GM12878 (cell line): ENCODE measurements around the gene JKAMP. TPM values are rescaled to one million over a fixed set of nuclear protein-coding genes. Genes with fewer than 3 reads are reported as not detected.

Experiments
- ATAC-seq: fragments of 200-7000 bp; cut with Tn5 transposase; 3 replicates; pipeline ENCODE4 v1.9.1; 2020; ENCODE audit warnings: mild to moderate bottlenecking, moderate library complexity
- BruUV-seq: library from RNA; stranded (reverse); fragments of 400-500 nt; replicated peaks from 2 replicates; lab custom pipeline; 2021; lab: Mats Ljungman, UMichigan
- CTCF ChIA-PET: fragments of 300-600 bp; sonication (Branson Sonifier 250); formaldehyde crosslinking; extraction: SDS; loops from one replicate; lab custom pipeline; 2021; ENCODE audit warnings: inconsistent platforms; lab: Yijun Ruan, JAX
- POLR2A ChIA-PET: fragments of 350-600 bp; formaldehyde crosslinking; extraction: SDS; loops from one replicate; lab custom pipeline; 2021; ENCODE audit warnings: inconsistent platforms; lab: Charles Lee
- RAD21 ChIA-PET: fragments of 300-600 bp; sonication (Branson Sonifier 250); formaldehyde crosslinking; loops from one replicate; lab custom pipeline; 2023; ENCODE audit warnings: antibody characterized with exemption; ENCODE audit not compliant: unreplicated experiment; lab: Charles Lee
- SMC1A ChIA-PET: fragments of 300-600 bp; sonication (Branson Sonifier 250); formaldehyde crosslinking; loops from one replicate; lab custom pipeline; 2023; ENCODE audit not compliant: unreplicated experiment, uncharacterized antibody; lab: Charles Lee
- DNase-seq: peaks from one replicate; pipeline ENCODE4 v3.0.0-alpha.2; 2011; ENCODE audit warnings: low read depth, low spot score
- FAIRE-seq: peaks from 3 replicates; lab custom pipeline; 2011; peaks lifted over from hg19 to GRCh38; lab: Jason Lieb, UNC
- H2AFZ ChIP-seq: 2 replicates; pipeline ENCODE4 v1.6.0; 2011; ENCODE audit warnings: low read depth, low read length, control low read depth; ENCODE audit not compliant: control insufficient read depth
- H3K27ac ChIP-seq: 2 replicates; pipeline ENCODE4 v1.5.1; 2011; ENCODE audit warnings: control low read depth; ENCODE audit not compliant: control insufficient read depth, insufficient read depth
- H3K27me3 ChIP-seq, 2 experiments: replicated peaks in 1 of 2; 2 replicates each; pipeline versions ENCODE4 v1.6.0 to v1.6.1; 2011; ENCODE audit warnings: low read length in 1 of 2; ENCODE audit not compliant: control insufficient read depth in 2 of 2, insufficient read depth in 2 of 2
- H3K36me3 ChIP-seq, 2 experiments: 2 replicates each; pipeline ENCODE4 v1.5.1; 2011; ENCODE audit warnings: low read length in 1 of 2; ENCODE audit not compliant: control insufficient read depth in 2 of 2, insufficient read depth in 2 of 2
- H3K4me1 ChIP-seq: 2 replicates; pipeline ENCODE4 v1.6.1; 2011; ENCODE audit warnings: mild to moderate bottlenecking, low read length, moderate library complexity, mixed read lengths; ENCODE audit not compliant: control insufficient read depth, insufficient read depth
- H3K4me2 ChIP-seq: 2 replicates; pipeline ENCODE4 v1.6.0; 2011; ENCODE audit warnings: control low read depth; ENCODE audit not compliant: control insufficient read depth, insufficient read depth
- H3K4me3 ChIP-seq: fragments of 200-600 bp; sonication (generic); 2 replicates; pipeline ENCODE4 v1.5.1; 2016
- H3K79me2 ChIP-seq: 2 replicates; pipeline ENCODE4 v1.6.0; 2011; ENCODE audit warnings: low read length; ENCODE audit not compliant: control insufficient read depth, insufficient read depth
- H3K9ac ChIP-seq: 2 replicates; pipeline ENCODE4 v1.8.0; 2011; ENCODE audit warnings: low read length, control low read depth, mixed read lengths; ENCODE audit not compliant: control insufficient read depth, insufficient read depth
- H3K9me3 ChIP-seq: replicated peaks from 3 replicates; pipeline ENCODE4 v1.5.1; 2011; ENCODE audit warnings: mild to moderate bottlenecking, low read length; ENCODE audit not compliant: control insufficient read depth, insufficient read depth
- H4K20me1 ChIP-seq: 2 replicates; pipeline ENCODE4 v1.6.0; 2011; ENCODE audit not compliant: control insufficient read depth, insufficient read depth
- DPF2 ChIP-seq: fragments of 450-650 bp; IDR thresholded peaks from 2 replicates; pipeline ENCODE4 v1.6.1; 2017; ENCODE audit warnings: mild to moderate bottlenecking
- EGR1 ChIP-seq, 2 experiments: IDR thresholded peaks; 1 replicate in 1 of 2; 2 replicates in 1 of 2; pipeline ENCODE4 v1.6.1; 2011 to 2012; ENCODE audit warnings: low read depth in 2 of 2, low read length in 2 of 2, borderline replicate concordance in 1 of 2, mild to moderate bottlenecking in 1 of 2, moderate library complexity in 1 of 2
- FOXM1 ChIP-seq: IDR thresholded peaks from 2 replicates; pipeline ENCODE4 v1.6.1; 2012; ENCODE audit warnings: low read depth, mild to moderate bottlenecking, inconsistent platforms, low read length, moderate library complexity
- GATAD2B ChIP-seq: fragments of 450-650 bp; conservative IDR thresholded peaks from 2 replicates; pipeline ENCODE4 v1.6.1; 2017; ENCODE audit warnings: low read depth, mild to moderate bottlenecking, moderate library complexity
- IRF4 ChIP-seq: IDR thresholded peaks from 2 replicates; pipeline ENCODE4 v1.6.1; 2011; ENCODE audit warnings: low read depth, low read length
- NFYB ChIP-seq: IDR thresholded peaks from 2 replicates; pipeline ENCODE4 v1.6.1; 2011; ENCODE audit warnings: low read depth, mild to moderate bottlenecking, low read length, improper control_type of control experiment, moderate library complexity; ENCODE audit not compliant: insufficient read depth
- POLR2AphosphoS2 ChIP-seq: IDR thresholded peaks from 2 replicates; pipeline ENCODE4 v1.6.1; 2011; ENCODE audit warnings: low read depth, mild to moderate bottlenecking, low read length, improper control_type of control experiment, moderate library complexity
- WGBS: methylation state at CpG from one replicate; pipeline ENCODE4 v1.1.6; 2016; ENCODE audit warnings: low lambda C conversion rate; ENCODE audit not compliant: insufficient replicate concordance, insufficient coverage; ENCODE audit errors: missing lambda C conversion rate; 5-methylcytosine and 5-hydroxymethylcytosine counted together
- in situ Hi-C: fragments of 300-500 bp; cut with MboI; formaldehyde crosslinking; loops from 9 replicates; pipeline ENCODE4 v1.14.3; 2018; ENCODE audit warnings: mixed read lengths
- intact Hi-C: fragments of 100-400 bp; cut with micrococcal nuclease; formaldehyde crosslinking; loops from one replicate; pipeline ENCODE4 v1.14.2; 2022; ENCODE audit not compliant: unreplicated experiment
- polyA plus RNA-seq, 11 experiments: library from polyadenylated mRNA; depleted of rRNA in 4 of 11; unstranded in 6 of 11; stranded (reverse) in 5 of 11; fragments of >200 nt; fragmentation: Nextera tagmentation in 4 of 11; fragmentation: Illumina TruSeq in 1 of 11; extraction: Ambion mirVana in 4 of 11; extraction: Trizol in 1 of 11; gene quantifications; 1 replicate in 1 of 11; 2 replicates in 10 of 11; pipeline versions ENCODE4 v1.2.1 to v1.2.3, GENCODE V29; 2011 to 2016; ENCODE audit warnings: inconsistent platforms in 2 of 11, missing spikeins in 2 of 11, low read depth in 1 of 11
- total RNA-seq, 4 experiments: library from RNA; depleted of rRNA in 3 of 4; stranded (reverse); fragments of >200 nt in 3 of 4; fragmentation: Illumina TruSeq in 1 of 4; extraction: Trizol in 1 of 4; gene quantifications; 2 replicates each; pipeline versions ENCODE4 v1.2.1 to v1.2.3, GENCODE V29; 2013 to 2021
- TF ChIP-seq, protein P1 (sequence below): fragments of 450-650 bp; IDR thresholded peaks from 2 replicates; pipeline ENCODE4 v1.6.1; 2017; ENCODE audit warnings: low read depth, mild to moderate bottlenecking, moderate library complexity
- TF ChIP-seq, protein P2 (sequence below): fragments of 450-650 bp; IDR thresholded peaks from 2 replicates; pipeline ENCODE4 v1.6.1; 2018; ENCODE audit warnings: mild to moderate bottlenecking, low read depth, moderate library complexity; ENCODE audit not compliant: partially characterized antibody
- TF ChIP-seq, protein P3 (sequence below): fragments of 450-650 bp; IDR thresholded peaks from 2 replicates; pipeline ENCODE4 v1.6.1; 2017; ENCODE audit warnings: mild to moderate bottlenecking

The JKAMP gene
- total and polyA plus RNA-seq, 10 of the 15 experiments (the other 5 are each of a cell fraction or from before 2014, with no cell fraction given): 18.2 to 129 (median 46.6) TPM

DNA sequence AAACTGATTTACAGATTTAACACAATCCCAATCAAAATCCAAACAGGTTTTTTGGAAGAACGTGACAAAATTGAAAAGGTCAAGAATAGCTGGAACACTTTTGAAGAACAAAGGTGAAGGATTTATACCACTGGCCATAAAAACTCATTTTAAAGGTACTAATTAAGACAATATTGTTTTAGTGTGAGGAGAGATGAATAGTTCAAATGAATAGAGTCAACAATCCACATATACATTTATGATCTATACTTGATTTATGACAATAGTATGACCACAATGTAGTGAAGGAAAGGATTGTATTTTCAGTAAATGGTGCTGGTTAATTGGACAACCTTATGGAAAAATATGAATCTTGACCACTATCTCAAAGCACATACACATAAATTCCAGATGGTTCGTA lies 63.0 kb downstream of the JKAMP start:
- no peaks in the 10 kb centered on the region for H3K27me3 ChIP-seq
- DNase-seq (no peak), ATAC-seq (no peak), FAIRE-seq (no peak)
- H3K79me2 ChIP-seq: no peaks in the 10 kb centered on the region
- intact Hi-C loops: no loop called here
- H3K4me3 ChIP-seq: no peak overlapping the region
- in situ Hi-C loops: no loop called here
- no peaks in the 10 kb centered on the region for H4K20me1 ChIP-seq
- H3K9me3 ChIP-seq: no peaks in the 10 kb centered on the region
- no peak for TF ChIP-seq IRF4
- no peak for TF ChIP-seq POLR2AphosphoS2
- TF ChIP-seq DPF2: no peak
- TF ChIP-seq EGR1 (IDR thresholded peaks at IDR 0.05; ENCODE audit: borderline replicate concordance in 1 of 2, low read depth in 2 of 2, low read length in 2 of 2): no peak
- TF ChIP-seq, protein P1, sequence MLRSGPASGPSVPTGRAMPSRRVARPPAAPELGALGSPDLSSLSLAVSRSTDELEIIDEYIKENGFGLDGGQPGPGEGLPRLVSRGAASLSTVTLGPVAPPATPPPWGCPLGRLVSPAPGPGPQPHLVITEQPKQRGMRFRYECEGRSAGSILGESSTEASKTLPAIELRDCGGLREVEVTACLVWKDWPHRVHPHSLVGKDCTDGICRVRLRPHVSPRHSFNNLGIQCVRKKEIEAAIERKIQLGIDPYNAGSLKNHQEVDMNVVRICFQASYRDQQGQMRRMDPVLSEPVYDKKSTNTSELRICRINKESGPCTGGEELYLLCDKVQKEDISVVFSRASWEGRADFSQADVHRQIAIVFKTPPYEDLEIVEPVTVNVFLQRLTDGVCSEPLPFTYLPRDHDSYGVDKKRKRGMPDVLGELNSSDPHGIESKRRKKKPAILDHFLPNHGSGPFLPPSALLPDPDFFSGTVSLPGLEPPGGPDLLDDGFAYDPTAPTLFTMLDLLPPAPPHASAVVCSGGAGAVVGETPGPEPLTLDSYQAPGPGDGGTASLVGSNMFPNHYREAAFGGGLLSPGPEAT: no peak
- TF ChIP-seq, protein P2, sequence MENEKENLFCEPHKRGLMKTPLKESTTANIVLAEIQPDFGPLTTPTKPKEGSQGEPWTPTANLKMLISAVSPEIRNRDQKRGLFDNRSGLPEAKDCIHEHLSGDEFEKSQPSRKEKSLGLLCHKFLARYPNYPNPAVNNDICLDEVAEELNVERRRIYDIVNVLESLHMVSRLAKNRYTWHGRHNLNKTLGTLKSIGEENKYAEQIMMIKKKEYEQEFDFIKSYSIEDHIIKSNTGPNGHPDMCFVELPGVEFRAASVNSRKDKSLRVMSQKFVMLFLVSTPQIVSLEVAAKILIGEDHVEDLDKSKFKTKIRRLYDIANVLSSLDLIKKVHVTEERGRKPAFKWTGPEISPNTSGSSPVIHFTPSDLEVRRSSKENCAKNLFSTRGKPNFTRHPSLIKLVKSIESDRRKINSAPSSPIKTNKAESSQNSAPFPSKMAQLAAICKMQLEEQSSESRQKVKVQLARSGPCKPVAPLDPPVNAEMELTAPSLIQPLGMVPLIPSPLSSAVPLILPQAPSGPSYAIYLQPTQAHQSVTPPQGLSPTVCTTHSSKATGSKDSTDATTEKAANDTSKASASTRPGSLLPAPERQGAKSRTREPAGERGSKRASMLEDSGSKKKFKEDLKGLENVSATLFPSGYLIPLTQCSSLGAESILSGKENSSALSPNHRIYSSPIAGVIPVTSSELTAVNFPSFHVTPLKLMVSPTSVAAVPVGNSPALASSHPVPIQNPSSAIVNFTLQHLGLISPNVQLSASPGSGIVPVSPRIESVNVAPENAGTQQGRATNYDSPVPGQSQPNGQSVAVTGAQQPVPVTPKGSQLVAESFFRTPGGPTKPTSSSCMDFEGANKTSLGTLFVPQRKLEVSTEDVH: no peak
- TF ChIP-seq, protein P3, sequence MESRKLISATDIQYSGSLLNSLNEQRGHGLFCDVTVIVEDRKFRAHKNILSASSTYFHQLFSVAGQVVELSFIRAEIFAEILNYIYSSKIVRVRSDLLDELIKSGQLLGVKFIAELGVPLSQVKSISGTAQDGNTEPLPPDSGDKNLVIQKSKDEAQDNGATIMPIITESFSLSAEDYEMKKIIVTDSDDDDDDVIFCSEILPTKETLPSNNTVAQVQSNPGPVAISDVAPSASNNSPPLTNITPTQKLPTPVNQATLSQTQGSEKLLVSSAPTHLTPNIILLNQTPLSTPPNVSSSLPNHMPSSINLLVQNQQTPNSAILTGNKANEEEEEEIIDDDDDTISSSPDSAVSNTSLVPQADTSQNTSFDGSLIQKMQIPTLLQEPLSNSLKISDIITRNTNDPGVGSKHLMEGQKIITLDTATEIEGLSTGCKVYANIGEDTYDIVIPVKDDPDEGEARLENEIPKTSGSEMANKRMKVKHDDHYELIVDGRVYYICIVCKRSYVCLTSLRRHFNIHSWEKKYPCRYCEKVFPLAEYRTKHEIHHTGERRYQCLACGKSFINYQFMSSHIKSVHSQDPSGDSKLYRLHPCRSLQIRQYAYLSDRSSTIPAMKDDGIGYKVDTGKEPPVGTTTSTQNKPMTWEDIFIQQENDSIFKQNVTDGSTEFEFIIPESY: no peak
- TF ChIP-seq GATAD2B: no peak
- TF ChIP-seq FOXM1: no peak
- no peak for TF ChIP-seq NFYB
- no peak overlapping the region for H3K27ac ChIP-seq
- ChIA-PET RAD21 (no interaction called here), CTCF (interaction anchor here (0.6 kb wide), 1 partner anchor 672 kb away, joined by 3 read pairs; no protein-coding TSS in a partner anchor), SMC1A (no interaction called here), POLR2A (no interaction called here)
- no peak overlapping the region for H3K4me2 ChIP-seq
- H2AFZ ChIP-seq: no peak overlapping the region
- H3K9ac ChIP-seq: no peak overlapping the region
- H3K36me3 ChIP-seq: no peaks in the 10 kb centered on the region
- no peaks in the 10 kb centered on the region for H3K4me1 ChIP-seq
- BruUV-seq: no TSS peak
- 30% methylated on average over 2 of the region's 2 CpGs for WGBS

Other genes starting within 250 kb of the JKAMP start
- 0.65 and 1.1 TPM in 2 replicates for gene GPR135, start 19.1 kb upstream of the JKAMP start, total RNA-seq (2014; rRNA removed)
- 0.89 and 1.1 TPM in 2 replicates for gene GPR135, start 19.1 kb upstream of the JKAMP start, total RNA-seq (2014; rRNA removed; fragmentation: Illumina TruSeq; extraction: Trizol)
- 1.1 and 1.4 TPM in 2 replicates for gene GPR135, start 19.1 kb upstream of the JKAMP start, total RNA-seq (2021)
- 0.83 and 1.0 TPM in 2 replicates for gene GPR135, start 19.1 kb upstream of the JKAMP start, polyA plus RNA-seq (2011; rRNA removed)
- gene GPR135, start 19.1 kb upstream of the JKAMP start, polyA plus RNA-seq (2014; fragmentation: Illumina TruSeq; extraction: Trizol): 0.96 and 1.0 TPM in 2 replicates
- gene GPR135, start 19.1 kb upstream of the JKAMP start, polyA plus RNA-seq (2014; fragmentation: Nextera tagmentation; extraction: Ambion mirVana): under 1 TPM; 0.11 to 0.16 TPM
- gene GPR135, start 19.1 kb upstream of the JKAMP start, polyA plus RNA-seq (2014; rRNA removed): 1.1 TPM in 2 replicates
- gene GPR135, start 19.1 kb upstream of the JKAMP start, polyA plus RNA-seq (2016; fragmentation: Nextera tagmentation; extraction: Ambion mirVana): under 1 TPM; 0.28 to 0.32 TPM
- gene L3HYPDH, start 109 bp upstream of the JKAMP start, total RNA-seq (2014; rRNA removed): 15.5 and 17.2 TPM in 2 replicates
- 11.8 and 13.4 TPM in 2 replicates for gene L3HYPDH, start 109 bp upstream of the JKAMP start, total RNA-seq (2014; rRNA removed; fragmentation: Illumina TruSeq; extraction: Trizol)
- gene L3HYPDH, start 109 bp upstream of the JKAMP start, total RNA-seq (2021): 14.7 and 17.4 TPM in 2 replicates
- 27.8 and 41.9 TPM in 2 replicates for gene L3HYPDH, start 109 bp upstream of the JKAMP start, polyA plus RNA-seq (2011; rRNA removed)
- gene L3HYPDH, start 109 bp upstream of the JKAMP start, polyA plus RNA-seq (2014; fragmentation: Illumina TruSeq; extraction: Trizol): 11.5 and 16.9 TPM in 2 replicates
- 10 to 100 TPM; 13.5 to 19.5 TPM for gene L3HYPDH, start 109 bp upstream of the JKAMP start, polyA plus RNA-seq (2014; fragmentation: Nextera tagmentation; extraction: Ambion mirVana)
- 21.4 and 26.3 TPM in 2 replicates for gene L3HYPDH, start 109 bp upstream of the JKAMP start, polyA plus RNA-seq (2014; rRNA removed)
- gene L3HYPDH, start 109 bp upstream of the JKAMP start, polyA plus RNA-seq (2016; fragmentation: Nextera tagmentation; extraction: Ambion mirVana): 10 to 100 TPM; 15.7 to 16.0 TPM
- not detected in 2 replicates for gene CCDC175, start 92.3 kb downstream of the JKAMP start, total RNA-seq (2014; rRNA removed)
- not detected in 2 replicates for gene CCDC175, start 92.3 kb downstream of the JKAMP start, total RNA-seq (2014; rRNA removed; fragmentation: Illumina TruSeq; extraction: Trizol)
- not detected in 2 replicates for gene CCDC175, start 92.3 kb downstream of the JKAMP start, total RNA-seq (2021)
- not detected in 2 replicates for gene CCDC175, start 92.3 kb downstream of the JKAMP start, polyA plus RNA-seq (2011; rRNA removed)
- gene CCDC175, start 92.3 kb downstream of the JKAMP start, polyA plus RNA-seq (2014; fragmentation: Illumina TruSeq; extraction: Trizol): not detected in 2 replicates
- not detected for gene CCDC175, start 92.3 kb downstream of the JKAMP start, polyA plus RNA-seq (2014; fragmentation: Nextera tagmentation; extraction: Ambion mirVana)
- gene CCDC175, start 92.3 kb downstream of the JKAMP start, polyA plus RNA-seq (2014; rRNA removed): not detected in 2 replicates
- gene CCDC175, start 92.3 kb downstream of the JKAMP start, polyA plus RNA-seq (2016; fragmentation: Nextera tagmentation; extraction: Ambion mirVana): not detected